DOHH2 (cell line): ENCODE results near the gene SUPT6H.

ENCODE experiments used
- H3F3A ChIP-seq: fragments of 200-600 bp; sonication (generic), shearing (Covaris generic); 2 replicates; pipeline ENCODE4 v1.6.0; 2016; ENCODE audit warnings: antibody characterized with exemption, mild to moderate bottlenecking; ENCODE audit not compliant: control insufficient read depth, insufficient read depth
- H3K27ac ChIP-seq: fragments of 200-600 bp; sonication (generic); 2 replicates; pipeline ENCODE4 v1.5.1; 2014; ENCODE audit warnings: low read depth, mild to moderate bottlenecking, low read length, moderate library complexity
- H3K27me3 ChIP-seq: fragments of 200-600 bp; sonication (generic); 2 replicates; pipeline ENCODE4 v1.6.1; 2014; ENCODE audit warnings: mild to moderate bottlenecking, low read length, mixed read lengths; ENCODE audit not compliant: control insufficient read depth
- H3K36me3 ChIP-seq: fragments of 200-600 bp; sonication (generic); 2 replicates; pipeline ENCODE4 v1.6.1; 2014; ENCODE audit warnings: mild to moderate bottlenecking, low read length, moderate library complexity, mixed read lengths; ENCODE audit not compliant: control insufficient read depth
- H3K4me1 ChIP-seq: fragments of 200-600 bp; sonication (generic); 2 replicates; pipeline ENCODE4 v1.6.1; 2014; ENCODE audit warnings: mild to moderate bottlenecking, low read length, mixed read lengths; ENCODE audit not compliant: control insufficient read depth
- H3K4me2 ChIP-seq: fragments of 200-600 bp; sonication (generic); 2 replicates; pipeline ENCODE4 v1.6.0; 2014; ENCODE audit warnings: mild to moderate bottlenecking, low read length, moderate library complexity
- H3K4me3 ChIP-seq: fragments of 200-600 bp; sonication (generic); 2 replicates; pipeline ENCODE4 v1.5.1; 2014; ENCODE audit warnings: mild to moderate bottlenecking, low read length, mixed read lengths
- H3K79me2 ChIP-seq: fragments of 200-600 bp; sonication (generic); 2 replicates; pipeline ENCODE4 v1.6.1; 2014; ENCODE audit warnings: mild to moderate bottlenecking, low read length, mixed read lengths; ENCODE audit not compliant: control insufficient read depth
- H3K9me2 ChIP-seq: fragments of 200-600 bp; sonication (generic); replicated peaks from 2 replicates; pipeline ENCODE4 v1.6.1; 2014; ENCODE audit warnings: mild to moderate bottlenecking, low read length, mixed read lengths; ENCODE audit not compliant: control insufficient read depth
- H3K9me3 ChIP-seq: fragments of 200-600 bp; sonication (generic); 2 replicates; pipeline ENCODE4 v1.6.1; 2014; ENCODE audit warnings: antibody characterized with exemption, low read length, mixed read lengths; ENCODE audit not compliant: control insufficient read depth, insufficient read depth
- H4K20me1 ChIP-seq: fragments of 200-600 bp; sonication (generic); 2 replicates; pipeline ENCODE4 v1.6.0; 2014; ENCODE audit warnings: low read depth, mild to moderate bottlenecking, antibody characterized with exemption, low read length, moderate library complexity; ENCODE audit not compliant: control insufficient read depth, insufficient read depth
- EZH2phosphoT487 ChIP-seq: fragments of 200-600 bp; sonication (generic); IDR thresholded peaks from 2 replicates; pipeline ENCODE4 v1.6.1; 2017; ENCODE audit warnings: borderline replicate concordance, mild to moderate bottlenecking, antibody characterized with exemption, low read length, moderate library complexity, mixed read lengths
- TF ChIP-seq, protein P1 (sequence below): fragments of 200-600 bp; sonication (generic); IDR thresholded peaks from one replicate; pipeline ENCODE4 v1.5.1; 2014; ENCODE audit warnings: antibody characterized with exemption, mild to moderate bottlenecking, low read depth, low read length; ENCODE audit not compliant: poor library complexity, severe bottlenecking

Gene SUPT6H

DNA sequence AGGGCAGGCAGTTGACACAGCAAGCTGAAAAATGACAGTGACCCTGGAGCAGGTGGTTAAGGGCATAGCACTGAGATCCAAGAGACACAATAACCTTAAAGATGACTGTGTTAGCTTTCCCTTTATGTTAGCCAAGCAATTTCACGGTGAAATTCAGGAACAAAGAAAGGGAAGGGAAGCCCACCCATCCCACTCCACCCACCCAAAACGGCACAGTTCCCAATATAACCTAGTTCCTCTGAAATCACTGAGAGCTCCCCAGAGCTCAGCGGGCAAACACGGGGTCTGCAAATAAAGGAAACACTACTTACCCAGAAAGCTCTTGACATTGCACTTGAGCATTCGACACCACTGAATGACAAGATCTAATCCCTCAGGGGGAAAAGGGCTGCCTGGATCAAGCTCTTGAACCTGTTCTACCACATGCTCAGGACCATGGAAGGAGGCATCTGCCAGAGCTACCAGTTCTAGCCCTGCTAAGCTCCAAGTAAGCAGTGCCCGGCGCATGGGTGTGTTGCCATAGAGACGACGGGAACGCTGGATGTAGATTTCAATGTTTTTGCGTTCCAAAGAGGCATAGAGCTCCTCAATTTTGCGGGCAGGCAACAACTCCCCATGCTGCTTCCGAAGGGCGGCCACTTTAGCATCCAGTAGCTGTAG is 27.7 kb upstream of the SUPT6H start:
- Histone ChIP-seq H3K79me2 (peaks cover 58% of the 10 kb centered on the region), H3K36me3 (peaks cover 96% of the 10 kb centered on the region), H3K4me1 (no peaks in the 10 kb centered on the region)

DNA sequence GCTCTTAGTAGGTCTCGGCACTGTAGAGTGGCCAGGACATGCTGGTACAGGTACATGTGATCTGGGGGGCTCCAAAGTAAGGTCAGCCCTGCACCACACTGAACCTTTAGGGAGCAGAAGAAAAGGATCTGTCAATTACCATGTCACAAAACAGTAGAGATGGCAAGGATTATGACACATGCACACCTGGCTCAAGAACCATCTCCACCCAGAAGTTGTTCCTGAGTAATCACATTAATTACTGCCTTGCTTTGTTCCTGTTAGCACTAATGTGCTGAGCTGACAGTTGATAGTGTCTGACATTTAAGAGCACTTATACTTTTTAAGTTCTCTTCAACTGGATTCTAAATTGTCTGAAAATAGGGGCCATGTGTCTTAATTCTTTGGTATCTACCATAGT is 26.5 kb upstream of the SUPT6H start:
- Histone ChIP-seq H3K27me3 (no peaks in the 10 kb centered on the region), H3K9me2 (no peaks in the 10 kb centered on the region), H3K79me2 (peaks cover 65% of the 10 kb centered on the region), H3K27ac (no peak overlapping the region), H3K36me3 (peaks cover 96% of the 10 kb centered on the region), H3K4me1 (no peaks in the 10 kb centered on the region), H3K4me2 (no peak overlapping the region), H3K4me3 (no peak overlapping the region), H4K20me1 (peaks cover 1% of the 10 kb centered on the region), H3F3A (no peaks in the 10 kb centered on the region), H3K9me3 (no peaks in the 10 kb centered on the region)
- TF ChIP-seq, protein P1, sequence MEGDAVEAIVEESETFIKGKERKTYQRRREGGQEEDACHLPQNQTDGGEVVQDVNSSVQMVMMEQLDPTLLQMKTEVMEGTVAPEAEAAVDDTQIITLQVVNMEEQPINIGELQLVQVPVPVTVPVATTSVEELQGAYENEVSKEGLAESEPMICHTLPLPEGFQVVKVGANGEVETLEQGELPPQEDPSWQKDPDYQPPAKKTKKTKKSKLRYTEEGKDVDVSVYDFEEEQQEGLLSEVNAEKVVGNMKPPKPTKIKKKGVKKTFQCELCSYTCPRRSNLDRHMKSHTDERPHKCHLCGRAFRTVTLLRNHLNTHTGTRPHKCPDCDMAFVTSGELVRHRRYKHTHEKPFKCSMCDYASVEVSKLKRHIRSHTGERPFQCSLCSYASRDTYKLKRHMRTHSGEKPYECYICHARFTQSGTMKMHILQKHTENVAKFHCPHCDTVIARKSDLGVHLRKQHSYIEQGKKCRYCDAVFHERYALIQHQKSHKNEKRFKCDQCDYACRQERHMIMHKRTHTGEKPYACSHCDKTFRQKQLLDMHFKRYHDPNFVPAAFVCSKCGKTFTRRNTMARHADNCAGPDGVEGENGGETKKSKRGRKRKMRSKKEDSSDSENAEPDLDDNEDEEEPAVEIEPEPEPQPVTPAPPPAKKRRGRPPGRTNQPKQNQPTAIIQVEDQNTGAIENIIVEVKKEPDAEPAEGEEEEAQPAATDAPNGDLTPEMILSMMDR, result no peak
- TF ChIP-seq EZH2phosphoT487, result no peak

More for the DNA sequence above, 27.7 kb upstream of the SUPT6H start:
- Histone ChIP-seq H3K4me2 (no peak overlapping the region), H3K4me3 (no peak overlapping the region), H3K9me2 (no peaks in the 10 kb centered on the region), H4K20me1 (no peaks in the 10 kb centered on the region; the same call in 1 of the 2 replicates), H3K27me3 (no peaks in the 10 kb centered on the region), H3F3A (no peaks in the 10 kb centered on the region), H3K9me3 (no peaks in the 10 kb centered on the region), H3K27ac (no peak overlapping the region)
- TF ChIP-seq, protein P1, result no peak
- TF ChIP-seq EZH2phosphoT487, result no peak

DNA sequence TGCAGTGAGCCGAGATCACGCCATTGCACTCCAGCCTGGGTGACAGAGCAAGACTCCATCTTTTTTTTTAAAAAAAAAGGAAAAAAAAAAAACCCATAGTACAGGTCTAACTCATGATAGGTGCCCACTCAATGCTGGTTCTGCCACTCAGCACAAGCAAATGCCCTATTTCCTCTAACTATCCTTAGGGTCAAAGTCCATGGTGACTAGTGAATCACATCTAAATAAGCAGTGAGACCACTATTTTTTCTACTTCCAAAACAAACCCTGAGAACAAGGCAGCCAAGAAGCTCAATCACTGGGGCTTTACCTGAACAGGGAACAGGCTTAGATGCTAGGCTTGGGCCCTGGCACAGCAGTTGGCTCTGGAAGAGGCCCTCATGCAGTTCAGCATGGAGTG is 20.4 kb upstream of the SUPT6H start:
- Histone ChIP-seq H3K27me3 (no peaks in the 10 kb centered on the region), H4K20me1 (peaks cover 19% of the 10 kb centered on the region), H3F3A (peaks cover 9% of the 10 kb centered on the region), H3K79me2 (peaks cover 76% of the 10 kb centered on the region), H3K9me3 (no peaks in the 10 kb centered on the region), H3K4me1 (peaks cover 25% of the 10 kb centered on the region), H3K9me2 (no peaks in the 10 kb centered on the region), H3K4me2 (no peak overlapping the region), H3K4me3 (no peak overlapping the region), H3K27ac (no peak overlapping the region), H3K36me3 (peaks cover 77% of the 10 kb centered on the region)
- no peak for TF ChIP-seq EZH2phosphoT487
- TF ChIP-seq, protein P1, result no peak
